HepG2 (cell line): ENCODE data around the gene MXRA8. TPM values are rescaled to one million over a fixed set of nuclear protein-coding genes. Genes with fewer than 3 reads are reported as not detected.
A peak's percentile ranks its signal among the peaks of the same experiment; 100 is the strongest.

Experiments used
- ATAD3A ChIP-seq: sonication (generic); formaldehyde crosslinking; IDR thresholded peaks from 2 replicates; pipeline ENCODE4 v1.4.0; 2020; ENCODE audit warnings: missing genetic modification reagents
- CREBL2 ChIP-seq: sonication (generic); formaldehyde crosslinking; IDR thresholded peaks from 2 replicates; pipeline ENCODE4 v1.8.1; 2023; ENCODE audit warnings: missing genetic modification reagents, mild to moderate bottlenecking, borderline replicate concordance
- E2F5 ChIP-seq: sonication (generic); formaldehyde crosslinking; conservative IDR thresholded peaks from 2 replicates; pipeline ENCODE4 v1.4.0; 2020; ENCODE audit warnings: missing genetic modification reagents
- EHMT2 ChIP-seq: fragments of 200-600 bp; sonication (generic); IDR thresholded peaks from 2 replicates; pipeline ENCODE4 v1.7.0; 2017; ENCODE audit warnings: antibody characterized with exemption, low read depth, low read length, borderline replicate concordance
- FOXA3 ChIP-seq: IDR thresholded peaks from 2 replicates; pipeline ENCODE4 v1.6.1; 2016; ENCODE audit warnings: missing genetic modification reagents, missing compliant biosample characterization
- FOXM1 ChIP-seq: sonication (generic); formaldehyde crosslinking; IDR thresholded peaks from 2 replicates; pipeline ENCODE4 v1.5.0; 2020; ENCODE audit warnings: missing genetic modification reagents
- FOXO1 ChIP-seq: sonication (generic); formaldehyde crosslinking; IDR thresholded peaks from 2 replicates; pipeline ENCODE4 v1.4.0; 2020; ENCODE audit warnings: missing genetic modification reagents
- KAT7 ChIP-seq: IDR thresholded peaks from 2 replicates; pipeline ENCODE4 v1.6.1; 2018; ENCODE audit warnings: borderline replicate concordance, missing compliant biosample characterization
- KLF9 ChIP-seq: IDR thresholded peaks from 2 replicates; pipeline ENCODE4 v1.6.1; 2016; ENCODE audit warnings: low read depth
- NKX3-1 ChIP-seq: sonication (generic); formaldehyde crosslinking; IDR thresholded peaks from 2 replicates; pipeline ENCODE4 v1.5.0; 2020; ENCODE audit warnings: missing genetic modification reagents
- PCBP2 ChIP-seq: fragments of 200-400 bp; formaldehyde crosslinking; optimal IDR thresholded peaks from 2 replicates; pipeline ENCODE3; 2018; ENCODE audit warnings: low read length, low read depth; ENCODE audit not compliant: poor library complexity, severe bottlenecking
- SOX13 ChIP-seq, 3 experiments: fragments of 450-650 bp in 1 of 3; sonication (generic) in 1 of 3; formaldehyde crosslinking in 1 of 3; IDR thresholded peaks in 2 of 3; conservative IDR thresholded peaks in 1 of 3; 2 replicates each; pipeline versions ENCODE4 v1.5.0 to v1.6.1; 2016 to 2020; ENCODE audit warnings: antibody characterized with exemption in 1 of 3, mild to moderate bottlenecking in 1 of 3, missing compliant biosample characterization in 1 of 3, missing genetic modification reagents in 1 of 3, moderate library complexity in 1 of 3
- TEAD2 ChIP-seq: sonication (generic); formaldehyde crosslinking; IDR thresholded peaks from 2 replicates; pipeline ENCODE4 v1.9.0; 2021; ENCODE audit warnings: missing genetic modification reagents
- ZC3H4 ChIP-seq: sonication (generic); formaldehyde crosslinking; IDR thresholded peaks from 2 replicates; pipeline ENCODE4 v1.4.0; 2020; ENCODE audit warnings: missing genetic modification reagents, borderline replicate concordance
- ZFY ChIP-seq: sonication (generic); formaldehyde crosslinking; IDR thresholded peaks from 2 replicates; pipeline ENCODE4 v1.4.0; 2020; ENCODE audit warnings: missing genetic modification reagents
- ZKSCAN5 ChIP-seq: sonication (generic); formaldehyde crosslinking; IDR thresholded peaks from 2 replicates; pipeline ENCODE4 v1.5.1; 2020; ENCODE audit warnings: mild to moderate bottlenecking, missing genetic modification reagents
- ZNF564 ChIP-seq: sonication (generic); formaldehyde crosslinking; IDR thresholded peaks from 2 replicates; pipeline ENCODE4 v1.8.1; 2023; ENCODE audit warnings: mild to moderate bottlenecking, missing genetic modification reagents
- ZNF577 ChIP-seq: sonication (generic); formaldehyde crosslinking; IDR thresholded peaks from 2 replicates; pipeline ENCODE4 v1.4.0; 2020; ENCODE audit warnings: mild to moderate bottlenecking, low read depth, missing genetic modification reagents, borderline replicate concordance
- ZNF687 ChIP-seq: sonication (generic); formaldehyde crosslinking; IDR thresholded peaks from 2 replicates; pipeline ENCODE4 v1.5.1; 2020; ENCODE audit warnings: mild to moderate bottlenecking, missing genetic modification reagents, moderate library complexity
- ZNF768 ChIP-seq: sonication (generic); formaldehyde crosslinking; IDR thresholded peaks from 2 replicates; pipeline ENCODE4 v1.4.0; 2020; ENCODE audit warnings: missing genetic modification reagents
- polyA plus RNA-seq, 8 experiments: library from polyadenylated mRNA; depleted of rRNA in 3 of 8; stranded (reverse) in 7 of 8; unstranded in 1 of 8; fragments of >200 nt; fragmentation: Illumina TruSeq in 4 of 8; extraction: Trizol in 4 of 8; gene quantifications; 2 replicates each; pipeline versions ENCODE4 v1.2.1 to v1.2.3, GENCODE V29; 2011 to 2016; ENCODE audit warnings: low read depth in 4 of 8, missing spikeins in 1 of 8, mixed read lengths in 1 of 8; ENCODE audit not compliant: insufficient read depth in 1 of 8
- total RNA-seq, 5 experiments: library from RNA; depleted of rRNA; stranded (reverse); fragments of >200 nt; fragmentation: Illumina TruSeq; extraction: Trizol; gene quantifications; 2 replicates each; pipeline ENCODE4 v1.2.3, GENCODE V29; 2016; ENCODE audit warnings: low read depth in 1 of 5
- TF ChIP-seq, protein P1 (sequence below): sonication (generic); formaldehyde crosslinking; IDR thresholded peaks from 2 replicates; pipeline ENCODE4 v1.5.0; 2020; ENCODE audit warnings: missing genetic modification reagents, mild to moderate bottlenecking, borderline replicate concordance

MXRA8 gene
- total and polyA plus RNA-seq, 2 of the 13 experiments (the other 11 are each of a cell fraction or from before 2014, with no cell fraction given): 19.8 to 44.8 TPM

GRCh38 chr1:1406821-1407635 lies 48.7 kb upstream of the MXRA8 start, which contains the start of gene MRPL20 (continued):
- TF ChIP-seq ZNF687 (peak; percentile 95), KAT7 (CRISPR knock-in tag) (peak; percentile 81), ZNF564 (CRISPR knock-in tag) (peak; percentile 62; the same call in 1 of the 2 replicates), ZKSCAN5 (CRISPR knock-in tag) (no peak), FOXA3 (peak; percentile 78), ATAD3A (no peak), EHMT2 (no peak), ZNF768 (CRISPR knock-in tag) (0 out of 2 replicates have a peak, but pooled peaks have one; percentile 41), TEAD2 (CRISPR knock-in tag) (no peak), CREBL2 (CRISPR knock-in tag) (peak; percentile 80; the same call in 1 of the 2 replicates), FOXM1 (CRISPR knock-in tag) (peak; percentile 4; the same call in 1 of the 2 replicates), ZNF577 (CRISPR knock-in tag) (no peak), SOX13 (IDR thresholded peaks at IDR 0.05) (no peak), SOX13 (CRISPR knock-in tag; conservative IDR thresholded peaks at IDR 0.05 in 1 of 2, IDR thresholded peaks at IDR 0.05 in 1 of 2) (peak in 1 of 2 experiments; percentile 59; a peak in 1 of 4 replicates), FOXO1 (peak; percentile 52; the same call in 1 of the 2 replicates), PCBP2 (no peak), KLF9 (CRISPR knock-in tag) (0 out of 2 replicates have a peak, but pooled peaks have one; percentile 59), E2F5 (CRISPR knock-in tag) (peak; percentile 62), ZFY (CRISPR knock-in tag) (peak; percentile 97), ZC3H4 (CRISPR knock-in tag) (peak; percentile 78; the same call in 1 of the 2 replicates), NKX3-1 (peak; percentile 70; the same call in 1 of the 2 replicates)
- TF ChIP-seq, protein P1, sequence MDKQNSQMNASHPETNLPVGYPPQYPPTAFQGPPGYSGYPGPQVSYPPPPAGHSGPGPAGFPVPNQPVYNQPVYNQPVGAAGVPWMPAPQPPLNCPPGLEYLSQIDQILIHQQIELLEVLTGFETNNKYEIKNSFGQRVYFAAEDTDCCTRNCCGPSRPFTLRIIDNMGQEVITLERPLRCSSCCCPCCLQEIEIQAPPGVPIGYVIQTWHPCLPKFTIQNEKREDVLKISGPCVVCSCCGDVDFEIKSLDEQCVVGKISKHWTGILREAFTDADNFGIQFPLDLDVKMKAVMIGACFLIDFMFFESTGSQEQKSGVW (CRISPR knock-in tag): no peak; the same call in 1 of the 2 replicates
